GM21381 (cell line): ENCODE results near the gene EIF2D.

Source experiments
- ATAC-seq: cut with Tn5 transposase; IDR thresholded peaks from one replicate; pipeline ENCODE4 v1.9.1; 2021; ENCODE audit warnings: mild to moderate bottlenecking, moderate library complexity; ENCODE audit not compliant: unreplicated experiment

Gene EIF2D

DNA sequence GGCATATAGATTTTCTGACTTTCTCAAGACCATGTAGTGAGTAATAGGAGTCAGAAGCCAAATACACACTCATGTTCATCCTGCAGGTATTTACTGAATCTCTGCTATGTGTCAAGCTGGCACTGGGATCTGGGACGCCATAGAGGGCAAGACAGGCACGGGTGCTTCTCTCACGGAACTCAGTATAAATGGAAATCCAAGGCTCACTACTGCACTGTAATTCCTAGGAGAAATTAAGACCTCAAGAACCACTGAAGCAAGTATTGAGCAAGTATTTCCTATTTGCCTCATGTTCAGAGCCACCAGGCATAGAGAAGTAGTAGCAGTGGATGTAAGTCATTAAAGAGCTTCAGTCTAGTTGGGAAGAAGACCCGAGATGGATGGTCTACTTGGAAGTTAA lies 38.9 kb downstream of the EIF2D start:
- no peak for ATAC-seq

DNA sequence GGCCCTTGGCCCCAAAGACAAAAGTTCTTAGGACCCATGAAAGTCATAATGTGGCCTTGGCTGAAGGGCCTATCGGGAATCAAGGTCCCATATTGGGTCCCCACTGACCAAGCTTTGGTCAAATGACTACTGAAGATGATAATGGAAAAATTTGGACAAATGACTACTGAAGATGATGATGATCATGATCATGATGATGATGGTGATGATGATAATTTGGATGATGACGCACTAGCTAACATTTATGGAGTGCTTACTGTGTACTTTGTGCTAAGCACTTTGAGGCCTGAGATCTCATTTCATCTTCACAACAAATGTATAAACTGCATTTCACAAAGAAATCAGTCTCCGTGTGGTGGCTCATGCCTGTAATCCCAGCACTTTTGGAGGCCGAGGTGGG lies 39.4 kb downstream of the EIF2D start:
- ATAC-seq = no peak

DNA sequence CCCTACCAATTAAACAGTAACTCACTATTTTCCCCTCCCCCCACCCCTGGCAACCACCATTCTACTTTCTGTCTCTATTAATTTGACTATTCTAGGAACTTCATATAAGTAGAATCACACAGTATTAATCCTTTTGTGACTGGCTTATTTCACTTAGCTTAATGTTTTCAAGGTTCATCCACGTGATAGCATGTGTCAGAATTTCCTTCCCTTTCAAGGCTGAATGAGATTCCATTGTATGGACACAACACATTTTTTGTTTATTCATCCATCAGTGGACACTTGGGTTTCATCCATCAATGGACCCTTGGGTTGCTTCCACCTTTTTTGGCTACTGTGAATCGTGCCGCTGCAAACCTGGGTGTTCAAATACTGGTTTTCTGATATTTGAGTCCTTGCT lies 41.7 kb downstream of the EIF2D start:
- no peak for ATAC-seq

DNA sequence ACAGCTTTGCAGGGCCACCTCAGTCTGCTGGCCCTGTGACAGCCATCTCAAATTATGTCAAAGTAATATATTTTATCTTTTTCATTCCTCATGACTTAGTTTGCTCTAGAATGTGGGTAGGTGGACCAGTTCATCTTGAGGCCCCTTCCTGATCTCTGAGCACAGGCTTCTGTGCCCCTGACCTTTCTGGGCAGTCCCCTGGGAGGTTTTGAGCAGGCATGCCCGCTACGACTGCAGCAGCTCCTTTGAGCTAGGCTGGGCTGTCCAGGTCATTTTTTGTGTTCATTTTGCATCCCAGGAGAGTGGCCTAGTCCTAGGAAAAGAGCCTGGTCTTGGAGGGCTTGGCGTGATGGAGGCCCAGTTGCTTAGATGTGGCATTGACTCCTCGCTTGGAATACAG lies 42.7 kb downstream of the EIF2D start:
- ATAC-seq = no peak

DNA sequence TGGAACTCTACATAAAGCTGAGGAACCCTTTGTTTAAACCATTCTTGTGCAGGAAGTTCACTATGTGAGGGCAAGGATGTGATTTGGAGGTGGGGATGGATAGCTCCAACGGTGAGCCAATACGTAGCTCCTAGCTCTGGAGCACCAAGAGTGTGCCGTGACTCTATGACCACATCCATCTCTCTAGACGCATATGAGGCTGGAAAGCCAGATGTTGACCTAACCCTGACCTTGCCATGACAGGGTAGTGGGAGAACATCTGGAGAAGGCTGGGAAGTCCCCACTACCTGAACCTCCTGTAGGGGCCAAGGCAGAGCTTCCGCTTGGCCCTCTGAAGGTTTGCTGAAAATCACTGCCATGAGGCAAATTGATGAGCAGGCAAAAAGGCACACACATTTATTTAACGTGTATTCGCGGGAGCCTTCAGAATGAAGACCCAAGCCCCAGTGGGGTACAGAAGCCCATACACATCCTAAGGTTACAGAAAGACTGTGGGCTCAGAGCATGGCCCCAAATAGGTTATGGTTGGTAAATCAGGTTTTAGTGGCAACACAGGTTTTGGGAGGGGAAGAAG lies 43.4 kb downstream of the EIF2D start:
- no peak for ATAC-seq

DNA sequence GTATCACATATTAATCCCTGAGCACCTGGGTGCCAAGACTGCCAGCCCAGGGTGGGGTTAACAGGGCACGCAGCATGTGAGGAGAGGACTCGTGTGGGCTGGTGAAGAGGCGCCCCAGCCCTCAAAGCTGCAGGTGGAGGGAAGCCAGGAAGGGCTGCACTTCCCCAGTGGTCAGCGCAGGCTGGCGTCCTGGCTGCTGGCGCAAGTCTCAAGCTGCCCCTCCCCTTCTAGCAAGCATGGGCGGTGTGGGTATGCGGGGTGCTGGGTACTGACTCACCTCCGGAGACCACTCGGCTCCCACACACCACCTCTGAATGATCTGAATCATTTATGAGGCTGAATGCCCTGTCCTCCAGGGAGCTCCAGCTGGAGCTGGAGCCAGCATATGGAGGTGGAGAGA lies 44.0 kb downstream of the EIF2D start:
- ATAC-seq = no peak

DNA sequence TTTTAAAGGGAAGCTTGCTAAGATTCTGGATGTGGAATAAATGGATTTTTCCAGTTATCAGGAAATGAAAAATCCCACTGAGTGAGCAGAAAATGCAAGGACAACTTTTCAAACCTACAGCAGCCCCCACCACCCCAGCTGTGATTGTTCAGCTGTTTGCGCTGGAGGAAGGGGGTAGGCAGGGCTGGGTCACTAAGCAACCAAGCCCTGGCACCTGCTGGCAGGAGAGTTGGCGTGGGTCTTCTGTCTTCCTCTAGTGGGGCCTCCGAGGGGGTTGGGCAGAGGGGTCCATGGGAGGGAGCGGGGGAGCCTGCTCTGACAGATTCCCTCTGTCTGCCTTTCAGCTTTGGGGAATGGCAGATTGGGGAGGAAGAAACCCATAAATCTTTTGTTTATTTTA lies 45.3 kb downstream of the EIF2D start:
- no peak for ATAC-seq

DNA sequence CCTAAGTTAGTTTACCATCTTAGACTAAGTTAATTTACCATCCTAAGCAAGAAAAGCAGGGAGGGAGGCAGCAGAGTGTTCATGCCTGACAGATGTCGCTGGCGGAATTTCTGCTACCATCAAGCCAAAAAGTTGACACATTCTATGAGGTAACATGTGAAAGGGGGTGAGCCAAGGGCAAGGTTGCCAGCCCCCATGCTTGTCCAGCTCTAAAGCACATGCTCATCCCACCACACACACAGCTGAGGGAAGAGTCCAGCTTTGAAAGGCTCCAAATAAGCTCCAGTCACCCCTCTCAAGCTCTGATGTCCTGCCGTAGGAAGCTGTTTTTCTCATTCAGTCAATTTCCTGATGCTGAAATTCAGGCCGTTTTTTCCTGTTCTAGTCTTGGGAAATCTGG lies 46.3 kb downstream of the EIF2D start:
- no peak for ATAC-seq

DNA sequence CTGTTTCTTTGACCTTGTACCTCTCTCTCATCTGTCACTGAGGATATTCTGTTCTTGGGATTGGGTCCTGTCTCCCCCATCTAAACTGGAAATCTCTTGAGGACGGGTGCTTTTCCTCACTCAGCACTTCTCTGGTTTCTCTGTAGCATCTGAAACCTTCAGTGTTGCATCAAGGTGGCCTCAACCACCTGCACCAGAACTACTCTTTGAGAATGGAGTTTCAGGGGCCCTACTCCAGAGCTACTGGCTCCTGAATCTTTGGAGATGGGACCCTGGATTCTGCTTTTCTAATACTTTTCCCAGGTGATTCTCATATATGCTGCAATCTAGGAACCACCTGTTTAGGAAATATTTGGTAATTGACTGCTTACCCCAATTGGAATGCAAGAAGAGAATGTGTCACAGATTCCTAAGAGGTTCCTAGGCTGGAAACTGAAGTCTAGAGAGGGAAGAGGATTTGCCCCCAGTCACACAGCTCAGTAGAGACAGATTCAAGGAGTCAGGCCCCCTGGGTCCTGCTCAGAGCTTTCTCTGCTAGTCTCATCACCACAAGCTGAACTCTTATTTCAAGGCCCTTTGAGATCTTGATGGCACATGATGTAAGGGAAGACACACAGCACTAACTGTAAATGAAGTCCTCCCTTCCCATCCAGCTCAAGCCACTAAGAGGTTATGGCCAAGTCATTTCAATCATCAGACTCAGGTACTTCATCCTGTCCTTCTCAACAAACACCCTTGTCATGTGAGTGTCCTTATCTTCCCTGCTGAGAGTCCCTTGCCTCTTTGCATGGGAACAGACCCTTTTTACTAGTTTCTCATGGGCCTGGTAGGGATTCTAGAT lies 48.7 kb downstream of the EIF2D start:
- peak; percentile 18 for ATAC-seq

DNA sequence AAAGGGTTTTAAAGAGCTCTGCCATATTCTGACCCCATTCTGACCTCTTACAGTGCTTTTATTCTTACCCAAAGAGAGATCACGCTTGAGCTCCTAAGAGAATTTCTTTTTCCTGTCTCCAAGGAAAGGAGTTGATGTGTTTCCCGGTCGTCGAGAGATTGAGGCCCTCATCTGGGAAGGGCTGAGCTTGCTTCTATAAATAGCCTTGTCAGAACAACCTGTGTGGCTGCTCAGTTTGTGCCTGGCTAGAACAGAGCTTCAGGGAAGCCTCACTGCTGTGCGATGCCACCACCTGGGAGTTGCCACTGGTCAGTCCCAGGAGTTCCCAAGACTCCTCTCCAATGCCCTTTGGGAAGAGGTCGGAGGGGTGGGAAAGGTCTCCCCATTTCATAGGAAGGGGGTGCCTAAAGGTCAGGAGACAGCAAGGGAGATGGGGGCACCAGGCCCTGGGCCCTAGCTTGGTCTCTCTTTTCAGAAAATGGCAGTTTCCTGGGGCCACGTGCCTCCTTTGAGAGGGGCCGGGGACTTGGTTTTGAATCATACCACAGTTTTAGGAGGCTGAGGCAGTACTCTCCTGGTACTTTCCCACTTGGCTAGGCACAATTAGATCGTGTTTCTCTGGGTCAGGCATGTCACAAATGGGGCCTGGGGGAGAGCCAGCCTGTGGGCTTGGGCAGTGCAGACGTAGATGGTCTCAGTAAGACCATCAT lies 52.1 kb downstream of the EIF2D start:
- ATAC-seq = no peak

DNA sequence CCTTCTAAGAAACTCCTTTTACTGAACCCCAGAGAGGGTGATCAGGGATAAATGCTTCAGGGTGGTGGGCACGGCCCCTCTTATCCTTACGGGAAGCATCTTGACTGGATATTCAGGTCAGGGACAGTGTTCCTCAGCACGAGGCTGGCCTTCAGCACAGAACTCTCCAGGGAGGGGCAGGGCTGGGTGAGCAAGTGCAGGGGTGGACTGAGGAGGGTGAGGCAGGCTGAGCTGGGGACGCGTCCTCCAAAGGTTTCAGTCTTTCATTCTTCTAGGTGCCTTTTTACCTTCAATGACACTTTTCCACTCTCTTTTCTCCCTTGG lies 52.6 kb downstream of the EIF2D start:
- no peak for ATAC-seq

DNA sequence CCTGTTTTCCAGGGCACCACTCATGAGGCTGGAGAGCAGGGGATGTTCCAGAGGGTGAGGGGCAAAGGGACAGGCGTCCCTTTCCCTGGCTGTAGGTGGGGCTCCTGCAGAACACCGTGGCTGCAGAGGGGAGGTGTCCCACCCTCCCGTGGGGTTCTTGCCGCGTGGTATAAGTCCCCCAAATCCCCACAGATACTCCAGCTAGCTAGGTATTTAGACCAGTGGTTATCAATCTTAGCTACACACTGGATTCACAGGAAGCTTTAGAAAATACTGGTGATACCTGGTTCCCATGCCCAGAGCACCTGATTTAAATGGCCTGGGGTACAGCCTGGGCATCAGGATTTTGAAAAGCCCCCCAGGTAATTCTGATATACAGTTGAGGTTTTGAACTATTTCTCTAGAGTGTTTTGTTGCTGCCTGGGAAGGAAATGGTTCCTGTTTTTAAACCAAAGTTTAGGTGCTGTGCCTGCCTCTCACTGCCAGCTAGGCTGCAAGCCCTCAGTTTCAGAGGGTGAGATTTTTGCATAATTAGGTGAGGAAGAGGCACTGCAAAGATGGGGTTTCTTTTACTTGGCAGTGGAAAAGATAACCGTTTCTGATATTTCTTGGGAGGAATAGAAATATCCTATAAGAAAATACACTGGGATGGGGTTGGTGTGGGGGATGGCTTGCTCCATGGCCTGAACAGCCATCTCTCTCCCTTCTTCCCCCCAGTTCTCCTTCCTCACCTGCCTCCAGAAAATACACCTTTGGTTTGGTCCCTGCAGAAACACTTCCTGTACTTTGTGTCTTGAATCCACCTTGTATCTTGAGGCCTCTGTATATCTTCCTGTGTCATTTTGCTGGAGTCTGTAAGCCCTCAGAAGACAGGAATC lies 53.2 kb downstream of the EIF2D start:
- no peak for ATAC-seq

DNA sequence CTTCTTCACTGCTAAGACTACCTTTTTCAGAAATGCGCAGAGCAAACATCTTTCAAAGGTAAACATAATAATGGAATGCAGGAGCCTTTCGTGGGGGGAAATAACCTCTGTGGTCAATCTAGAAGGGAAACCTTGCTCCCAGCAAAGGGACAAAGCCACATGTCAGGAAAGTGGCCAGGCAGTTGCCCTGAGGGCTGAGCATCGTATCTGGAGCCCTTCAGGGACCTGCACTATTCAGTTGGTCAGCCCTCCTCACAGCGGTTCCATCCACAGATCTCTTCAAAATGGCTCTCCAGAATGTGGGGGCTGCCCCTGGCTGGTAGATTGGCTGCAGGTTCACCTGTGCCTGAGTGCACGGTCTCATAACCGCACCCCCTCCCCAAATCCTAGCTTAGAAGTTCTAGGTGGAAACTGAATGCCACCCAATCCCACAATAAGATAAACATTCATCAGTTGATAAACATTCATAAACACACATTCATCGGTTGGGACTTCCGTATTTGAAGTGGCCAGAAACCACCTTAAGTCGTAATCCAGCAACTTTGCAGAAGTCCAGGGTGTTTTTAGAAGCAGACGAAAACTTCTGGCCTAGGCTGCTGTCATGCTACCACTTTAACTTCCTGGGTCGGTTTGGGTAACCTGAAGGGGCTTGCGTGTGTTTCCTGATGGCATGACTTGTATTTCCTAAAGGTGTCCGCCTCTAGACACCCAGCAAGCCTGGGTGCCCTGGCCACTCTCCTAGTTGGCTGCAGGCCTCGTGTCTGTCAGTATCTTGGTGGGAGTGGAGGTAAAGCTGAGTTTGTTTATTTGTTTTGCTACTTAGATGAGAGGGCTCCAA lies 54.4 kb downstream of the EIF2D start:
- no peak for ATAC-seq

DNA sequence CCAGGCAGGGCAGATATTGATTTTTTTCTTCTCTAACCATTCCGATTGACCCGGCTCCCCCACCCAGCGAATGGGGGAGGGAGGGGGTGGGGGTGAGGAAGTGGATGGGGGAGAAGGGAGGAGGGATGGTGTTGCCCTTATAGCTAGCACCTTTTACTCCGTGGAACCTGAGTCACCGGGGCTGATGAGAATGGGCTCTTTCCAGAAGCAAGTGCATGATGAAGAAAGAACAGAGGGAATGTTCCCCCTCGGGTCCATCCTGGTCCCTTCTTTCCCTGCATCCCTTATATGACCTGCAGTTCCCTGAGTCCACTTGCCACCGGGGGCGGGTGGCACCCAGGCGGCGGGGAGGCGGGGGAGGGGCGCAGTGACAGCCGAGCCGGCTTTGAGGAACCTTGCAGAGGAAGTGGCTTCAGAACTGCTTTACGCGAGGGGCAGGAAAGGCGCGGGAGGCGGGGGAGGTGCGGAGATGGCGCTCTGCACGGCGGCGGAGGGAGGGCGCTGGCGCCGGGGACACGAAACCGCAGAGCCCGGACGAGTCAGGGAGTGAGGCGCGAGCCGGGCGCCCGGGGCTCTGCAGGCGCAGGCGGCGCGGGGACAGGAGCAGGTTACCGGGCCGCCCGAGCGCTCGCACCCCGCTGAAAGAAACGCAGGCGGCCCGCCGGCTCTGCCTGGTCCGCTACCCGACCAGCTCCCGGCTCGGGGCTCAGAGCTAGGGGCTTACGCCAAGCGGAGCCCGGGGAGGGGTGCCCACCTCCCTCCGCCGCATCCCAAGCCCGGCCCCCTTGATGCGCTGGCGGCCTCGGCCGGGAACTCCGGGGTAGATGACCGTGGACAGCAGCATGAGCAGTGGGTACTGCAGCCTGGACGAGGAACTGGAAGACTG lies 55.3 kb downstream of the EIF2D start:
- ATAC-seq = peak; percentile 56

DNA sequence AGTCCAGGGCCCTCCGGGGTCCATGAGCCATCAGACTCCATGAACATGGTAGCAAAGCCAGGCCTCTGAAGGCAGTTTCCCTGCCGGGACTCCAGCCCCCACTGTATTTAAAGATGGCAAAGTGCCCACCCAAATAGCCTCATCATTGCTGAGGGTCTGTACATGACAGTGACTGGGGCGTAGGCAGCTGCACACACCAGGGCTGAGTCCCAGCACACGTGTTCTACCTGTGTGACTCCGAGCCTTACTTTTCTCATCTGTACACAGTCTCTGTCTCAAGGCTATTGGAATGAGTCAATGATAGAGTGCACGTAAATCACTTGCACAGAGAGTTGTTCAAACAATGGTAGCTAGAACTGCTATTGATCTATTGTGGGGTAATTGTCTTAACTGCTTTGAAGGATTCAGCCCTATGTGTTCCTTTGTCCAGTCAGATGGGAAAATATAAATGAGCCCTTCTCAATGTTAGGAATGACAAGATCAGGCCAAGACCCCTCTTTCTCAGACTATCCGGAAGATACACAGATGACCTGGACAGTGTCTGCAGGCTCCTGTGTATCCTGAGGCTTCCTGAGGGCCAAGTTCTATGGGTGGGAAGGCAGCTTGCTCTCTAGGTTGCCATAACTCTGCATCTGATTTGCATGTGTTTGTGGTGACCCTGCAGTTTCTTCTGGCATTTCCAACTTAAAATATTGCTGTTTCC lies 56.1 kb downstream of the EIF2D start:
- no peak for ATAC-seq

DNA sequence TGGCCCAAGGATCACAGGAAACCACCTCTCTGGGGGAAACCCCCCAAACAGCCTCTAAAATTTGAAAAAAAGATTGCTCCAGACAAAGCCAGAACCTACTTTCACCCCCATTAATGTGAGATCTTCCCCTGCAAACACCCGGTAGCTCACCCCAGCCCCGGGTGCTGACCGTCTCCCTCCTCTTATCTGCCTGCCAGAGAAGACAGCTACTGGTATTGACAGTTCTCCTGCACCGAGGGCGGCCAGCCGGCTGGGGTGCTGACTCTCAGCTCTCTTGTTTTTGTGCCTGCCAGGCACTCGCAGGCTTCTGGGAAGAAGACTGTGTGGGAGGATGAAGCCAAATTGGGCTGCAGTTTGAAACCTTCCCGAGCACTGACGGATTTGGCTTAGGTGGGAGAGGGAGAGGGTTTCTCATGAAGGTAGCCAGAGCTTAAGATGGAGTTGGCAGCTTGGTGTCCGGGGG lies 56.8 kb downstream of the EIF2D start:
- no peak for ATAC-seq

DNA sequence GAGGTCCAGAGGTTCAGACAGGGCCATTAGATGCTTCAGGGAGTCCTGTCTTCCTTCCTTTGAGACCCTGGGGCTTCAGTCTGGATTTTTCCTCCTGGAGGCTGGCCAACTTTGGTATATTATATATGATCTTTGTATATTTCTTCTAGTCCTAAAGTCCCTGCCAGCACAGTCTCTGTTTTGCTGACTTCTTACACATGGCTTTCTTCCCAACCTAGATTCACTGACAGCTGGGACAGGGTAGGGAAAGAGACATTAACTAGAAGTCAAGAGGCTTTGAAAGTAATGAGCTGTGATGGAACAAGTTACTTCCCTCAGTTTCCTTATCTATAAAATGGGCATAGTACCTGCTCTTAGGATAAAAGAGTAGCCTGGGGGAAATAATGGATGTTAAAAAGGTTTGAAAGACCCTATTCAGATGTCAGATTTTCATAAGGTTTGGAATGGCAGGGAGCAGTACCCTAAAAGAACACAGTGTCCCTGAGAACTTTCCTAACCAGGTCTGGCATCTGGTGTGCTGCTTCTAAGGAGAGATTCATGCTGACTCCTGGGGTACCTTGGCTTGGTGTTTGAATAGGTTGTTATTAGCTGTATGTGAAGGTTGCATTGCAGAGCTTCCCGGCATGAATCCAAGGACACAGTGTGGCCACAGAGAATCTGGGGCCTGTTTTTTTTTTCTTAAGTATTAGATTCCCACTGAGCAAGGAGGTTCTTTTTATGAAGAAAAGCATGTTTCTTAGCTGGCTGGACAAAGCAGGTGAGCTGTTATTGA lies 57.4 kb downstream of the EIF2D start:
- ATAC-seq = no peak

DNA sequence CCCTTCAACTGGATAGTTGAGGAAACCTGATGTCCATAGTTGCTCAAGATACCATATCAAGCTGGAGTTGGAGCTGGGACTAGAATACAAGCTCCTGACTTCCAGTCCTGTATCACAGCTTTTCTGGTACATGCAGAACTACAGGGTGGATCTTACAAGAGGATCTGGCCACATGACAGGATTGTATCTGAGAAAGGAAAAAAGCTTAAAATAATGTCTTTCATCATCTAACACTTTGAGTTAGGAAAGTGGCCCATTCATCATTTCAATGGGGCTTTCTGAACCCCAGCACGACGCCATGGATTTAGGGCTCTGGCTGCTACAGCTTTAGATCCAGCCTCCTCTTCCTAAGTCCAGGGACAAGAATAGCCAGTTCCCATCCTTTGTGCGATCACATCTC lies 58.1 kb downstream of the EIF2D start:
- ATAC-seq = no peak
